SU-DHL-6 (cell line): ENCODE data around the gene INPP5E.

ENCODE experiments used
- H2AFZ ChIP-seq: fragments of 200-600 bp; sonication (generic); 2 replicates; pipeline ENCODE4 v1.6.1; 2014; ENCODE audit warnings: low read depth, mild to moderate bottlenecking, moderate library complexity, mixed read lengths, antibody characterized with exemption, low read length; ENCODE audit not compliant: severe bottlenecking
- H3F3A ChIP-seq: fragments of 200-600 bp; shearing (Covaris generic); 2 replicates; pipeline ENCODE4 v1.6.0; 2016; ENCODE audit warnings: antibody characterized with exemption, mild to moderate bottlenecking; ENCODE audit not compliant: insufficient read depth
- H3K27ac ChIP-seq: fragments of 200-600 bp; sonication (generic); 2 replicates; pipeline ENCODE4 v1.5.1; 2016; ENCODE audit warnings: low read depth, mild to moderate bottlenecking, low read length, moderate library complexity, mixed read lengths
- H3K27me3 ChIP-seq: fragments of 200-600 bp; sonication (generic), shearing (Covaris generic); 2 replicates; pipeline ENCODE4 v1.6.0; 2014; ENCODE audit warnings: mild to moderate bottlenecking, low read length
- H3K36me3 ChIP-seq: fragments of 200-600 bp; sonication (generic); 2 replicates; pipeline ENCODE4 v1.6.1; 2014; ENCODE audit warnings: mild to moderate bottlenecking, low read length, mixed read lengths
- H3K4me2 ChIP-seq: fragments of 300-600, 200-600 bp; shearing (Covaris generic), sonication (generic); 2 replicates; pipeline ENCODE4 v1.6.0; 2014; ENCODE audit warnings: low read length, low read depth, mild to moderate bottlenecking; ENCODE audit not compliant: poor library complexity, severe bottlenecking
- H3K4me3 ChIP-seq: fragments of 200-600 bp; sonication (generic); 2 replicates; pipeline ENCODE4 v1.5.1; 2014; ENCODE audit warnings: antibody characterized with exemption, low read length, mild to moderate bottlenecking, mixed read lengths; ENCODE audit not compliant: insufficient read depth, poor library complexity, severe bottlenecking
- H3K79me2 ChIP-seq: fragments of 200-600 bp; sonication (generic); 2 replicates; pipeline ENCODE4 v1.6.1; 2014; ENCODE audit warnings: mild to moderate bottlenecking, low read length, moderate library complexity; ENCODE audit not compliant: insufficient read depth
- H3K9ac ChIP-seq: fragments of 200-600 bp; sonication (generic); 2 replicates; pipeline ENCODE4 v1.7.0; 2014; ENCODE audit warnings: mild to moderate bottlenecking, low read length
- H3K9me2 ChIP-seq: fragments of 200-600 bp; sonication (generic); replicated peaks from 2 replicates; pipeline ENCODE4 v1.6.1; 2014; ENCODE audit warnings: low read length; ENCODE audit not compliant: insufficient read depth
- H3K9me3 ChIP-seq: fragments of 200-600 bp; sonication (generic); 2 replicates; pipeline ENCODE4 v1.6.1; 2014; ENCODE audit warnings: low read length, mixed read lengths; ENCODE audit not compliant: insufficient read depth
- H4K20me1 ChIP-seq: fragments of 200-600 bp; sonication (generic); 2 replicates; pipeline ENCODE4 v1.6.1; 2014; ENCODE audit warnings: low read depth, mild to moderate bottlenecking, antibody characterized with exemption, low read length, moderate library complexity, mixed read lengths
- EZH2phosphoT487 ChIP-seq: fragments of 200-600 bp; sonication (generic), shearing (Covaris generic); conservative IDR thresholded peaks from 2 replicates; pipeline ENCODE4 v1.6.1; 2018; ENCODE audit warnings: mild to moderate bottlenecking, antibody characterized with exemption, low read length, moderate library complexity, mixed read lengths
- TF ChIP-seq, protein P1 (sequence below): fragments of 200-600 bp; sonication (generic); IDR thresholded peaks from one replicate; pipeline ENCODE4 v1.5.1; 2017; ENCODE audit warnings: antibody characterized with exemption, mild to moderate bottlenecking, low read length, moderate library complexity; ENCODE audit not compliant: insufficient read depth, poor library complexity, severe bottlenecking

INPP5E gene

DNA sequence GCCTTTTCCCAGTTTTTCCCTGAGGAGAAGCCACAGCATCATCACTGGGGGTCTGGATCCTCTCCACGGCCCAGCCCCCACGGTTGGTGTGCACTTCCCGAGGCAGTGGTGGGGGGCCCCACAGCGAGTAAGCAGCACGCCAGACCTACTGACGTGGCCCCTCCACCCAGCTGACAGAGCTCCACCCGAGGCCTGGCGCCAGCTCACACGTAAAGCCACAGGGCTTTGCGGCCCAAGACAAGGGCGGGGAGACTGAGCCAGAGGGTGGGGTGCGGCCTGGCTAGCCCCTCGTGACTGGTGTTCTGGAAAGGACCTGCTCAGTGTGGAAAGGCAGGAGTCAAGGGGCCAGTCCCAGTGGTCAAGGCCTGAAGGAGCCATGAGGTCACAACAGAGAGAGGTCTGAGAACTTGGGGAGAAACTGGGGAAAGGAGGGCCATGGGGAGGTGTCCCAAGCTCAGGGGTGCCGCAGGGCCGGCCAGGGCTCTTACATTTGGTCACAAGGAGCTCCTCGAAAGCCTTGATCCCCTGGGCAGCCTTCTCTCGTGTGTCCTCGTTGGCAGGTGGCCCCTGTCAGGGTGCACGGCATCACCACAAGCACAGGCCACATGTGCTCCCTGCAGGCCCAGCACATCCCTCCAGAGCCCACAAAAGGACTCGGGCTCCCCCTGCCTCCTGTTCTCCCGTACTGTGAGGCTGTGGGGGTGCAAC, 45.2 kb downstream of the INPP5E start:
- no peak overlapping the region for H3K27ac ChIP-seq
- H4K20me1 ChIP-seq, result no peaks in the 10 kb centered on the region; the same call in 1 of the 2 replicates
- H3K27me3 ChIP-seq, result no peaks in the 10 kb centered on the region
- no peak overlapping the region for H3K4me3 ChIP-seq
- H3K36me3 ChIP-seq, result no peaks in the 10 kb centered on the region; the same call in 1 of the 2 replicates
- H2AFZ ChIP-seq, result no peak overlapping the region
- H3F3A ChIP-seq, result no peaks in the 10 kb centered on the region
- no peak for TF ChIP-seq EZH2phosphoT487
- TF ChIP-seq, protein P1, sequence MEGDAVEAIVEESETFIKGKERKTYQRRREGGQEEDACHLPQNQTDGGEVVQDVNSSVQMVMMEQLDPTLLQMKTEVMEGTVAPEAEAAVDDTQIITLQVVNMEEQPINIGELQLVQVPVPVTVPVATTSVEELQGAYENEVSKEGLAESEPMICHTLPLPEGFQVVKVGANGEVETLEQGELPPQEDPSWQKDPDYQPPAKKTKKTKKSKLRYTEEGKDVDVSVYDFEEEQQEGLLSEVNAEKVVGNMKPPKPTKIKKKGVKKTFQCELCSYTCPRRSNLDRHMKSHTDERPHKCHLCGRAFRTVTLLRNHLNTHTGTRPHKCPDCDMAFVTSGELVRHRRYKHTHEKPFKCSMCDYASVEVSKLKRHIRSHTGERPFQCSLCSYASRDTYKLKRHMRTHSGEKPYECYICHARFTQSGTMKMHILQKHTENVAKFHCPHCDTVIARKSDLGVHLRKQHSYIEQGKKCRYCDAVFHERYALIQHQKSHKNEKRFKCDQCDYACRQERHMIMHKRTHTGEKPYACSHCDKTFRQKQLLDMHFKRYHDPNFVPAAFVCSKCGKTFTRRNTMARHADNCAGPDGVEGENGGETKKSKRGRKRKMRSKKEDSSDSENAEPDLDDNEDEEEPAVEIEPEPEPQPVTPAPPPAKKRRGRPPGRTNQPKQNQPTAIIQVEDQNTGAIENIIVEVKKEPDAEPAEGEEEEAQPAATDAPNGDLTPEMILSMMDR, result no peak
- H3K4me2 ChIP-seq, result no peak overlapping the region
- no peak overlapping the region for H3K9ac ChIP-seq
- peaks cover 18% of the 10 kb centered on the region for H3K79me2 ChIP-seq
- no peaks in the 10 kb centered on the region for H3K9me3 ChIP-seq
- no peaks in the 10 kb centered on the region for H3K9me2 ChIP-seq

DNA sequence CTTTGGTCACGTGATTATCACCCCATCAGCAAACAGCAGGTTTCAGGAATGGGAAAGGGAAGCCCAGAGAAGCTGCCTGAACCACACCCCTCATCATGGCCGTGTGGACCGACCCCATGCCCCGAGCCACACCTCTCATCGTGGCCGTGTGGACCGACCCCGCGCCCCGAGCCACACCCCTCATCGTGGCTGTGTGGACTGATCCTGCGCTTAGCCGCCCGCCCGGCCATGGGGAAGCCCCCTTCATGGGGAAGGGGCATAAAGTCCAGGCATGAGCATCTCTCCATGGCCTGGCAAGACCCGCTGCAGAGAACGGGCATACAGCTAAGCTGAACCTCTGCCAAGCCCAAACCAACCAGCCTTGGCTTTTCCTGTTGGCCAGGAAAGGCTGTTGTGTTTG, 46.1 kb downstream of the INPP5E start:
- Histone ChIP-seq H3K27ac (no peak overlapping the region), H3K9ac (no peak overlapping the region), H3K9me2 (no peaks in the 10 kb centered on the region), H3K36me3 (no peaks in the 10 kb centered on the region; the same call in 1 of the 2 replicates), H4K20me1 (no peaks in the 10 kb centered on the region), H3K9me3 (no peaks in the 10 kb centered on the region), H3K4me3 (no peak overlapping the region), H3K4me2 (no peak overlapping the region), H3K27me3 (no peaks in the 10 kb centered on the region), H2AFZ (no peak overlapping the region), H3K79me2 (peaks cover 9% of the 10 kb centered on the region), H3F3A (no peaks in the 10 kb centered on the region)
- TF ChIP-seq, protein P1, result no peak
- TF ChIP-seq EZH2phosphoT487, result no peak

DNA sequence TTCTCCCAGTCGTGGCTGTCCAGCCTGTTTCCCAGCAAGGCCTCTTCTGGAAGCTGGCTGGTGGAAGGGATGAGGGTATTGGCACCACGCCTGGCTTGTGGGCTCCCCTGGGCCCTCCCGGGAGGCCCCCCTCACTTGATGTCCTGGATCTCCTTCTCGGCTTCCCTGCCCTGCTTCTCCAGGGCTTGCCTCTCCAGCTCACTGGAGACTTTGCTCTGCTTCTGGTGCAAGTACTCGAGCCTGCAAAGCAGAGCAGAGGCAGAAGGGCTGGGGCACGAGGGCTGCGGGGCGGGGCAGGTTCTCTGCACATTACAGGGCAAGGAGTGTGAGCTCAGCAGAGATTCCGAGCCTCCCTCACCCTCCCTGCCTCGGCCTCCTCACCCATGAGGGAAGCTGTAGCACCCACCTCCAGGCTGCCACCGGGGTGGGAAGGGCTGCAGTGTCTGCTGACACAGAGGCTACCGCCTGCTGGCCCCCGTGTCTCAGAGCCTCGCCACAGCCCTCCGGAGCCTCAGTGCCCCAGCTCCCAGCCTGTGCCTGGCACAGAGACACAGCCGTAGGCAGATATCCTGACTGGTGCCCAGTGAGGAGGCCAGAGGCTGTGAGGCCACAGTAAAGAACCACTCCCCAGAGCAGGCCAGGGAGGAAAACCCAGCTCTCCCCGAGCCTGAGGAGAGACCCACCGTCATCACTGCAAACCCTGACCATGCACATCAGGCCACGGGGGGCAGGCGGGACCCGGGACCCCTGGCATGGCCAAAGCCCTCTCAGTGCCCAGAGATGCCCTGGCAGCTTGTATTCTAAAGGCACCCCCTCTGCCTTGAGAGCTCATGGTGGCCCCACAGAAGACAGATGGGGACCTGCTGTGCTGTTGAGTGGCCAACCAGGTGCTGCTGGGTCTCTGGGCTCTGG, 46.9 kb downstream of the INPP5E start:
- Histone ChIP-seq H3K79me2 (peaks cover 1% of the 10 kb centered on the region; the same call in 1 of the 2 replicates), H3K9me2 (no peaks in the 10 kb centered on the region), H2AFZ (no peak overlapping the region), H3K36me3 (no peaks in the 10 kb centered on the region; the same call in 1 of the 2 replicates), H4K20me1 (no peaks in the 10 kb centered on the region), H3K9me3 (no peaks in the 10 kb centered on the region), H3K4me3 (no peak overlapping the region), H3K4me2 (no peak overlapping the region), H3K9ac (no peak overlapping the region), H3K27ac (no peak overlapping the region), H3F3A (no peaks in the 10 kb centered on the region), H3K27me3 (no peaks in the 10 kb centered on the region)
- TF ChIP-seq, protein P1, result no peak
- no peak for TF ChIP-seq EZH2phosphoT487
